Prostate gland (tissue), 2 donors: Measurements from ENCODE around the gene CFAP210.

Experiments used
- CTCF ChIP-seq, 4 experiments: fragments of 200-600 bp in 2 of 4; fragments of 450-650 bp in 2 of 4; sonication (generic) in 2 of 4; IDR thresholded peaks; 1 replicate in 3 of 4; 2 replicates in 1 of 4; pipeline ENCODE4 v1.5.1; 2016 to 2019; ENCODE audit warnings: antibody characterized with exemption in 4 of 4, mild to moderate bottlenecking in 2 of 4, moderate library complexity in 2 of 4
- POLR2AphosphoS5 ChIP-seq: sonication (generic); formaldehyde crosslinking; IDR thresholded peaks from one replicate; pipeline ENCODE4 v1.6.1; 2017; ENCODE audit warnings: antibody characterized with exemption

- no peak for TF ChIP-seq CTCF (IDR thresholded peaks at IDR 0.05)
- no peak for TF ChIP-seq POLR2AphosphoS5
Observed at GRCh38 chr2:169647496-169647895, 46.7 kb downstream of the CFAP210 start.
